Right ventricle myocardium inferior (tissue), 1 donor: Measurements from ENCODE around the gene TAS1R2. TPM values are rescaled to one million over a fixed set of nuclear protein-coding genes. Genes with fewer than 3 reads are reported as not detected.

Source experiments
- ATAC-seq: fragments of 200-7000 bp; cut with Tn5 transposase; one replicate; pipeline ENCODE4 v1.9.1; 2020; ENCODE audit warnings: mild to moderate bottlenecking, moderate library complexity
- DNase-seq: peaks from one replicate; pipeline ENCODE4 v3.0.0; 2021; ENCODE audit errors: missing footprints
- intact Hi-C: fragments of 100-400 bp; cut with DNase I; formaldehyde crosslinking; loops from one replicate; pipeline ENCODE4 v1.11.0; 2022
- total RNA-seq: library from RNA; stranded (reverse); fragmentation: NEBNext Ultra II Directional; extraction: Animal tissue kit (Norgen Biotek cat#: 25700); gene quantifications from one replicate; pipeline ENCODE4 v1.2.1, GENCODE V29; 2021
- donor health status: DM: no; HTN: yes; CAD: no; lungs with severe emphysema.

Gene TAS1R2
- total RNA-seq, 1 donor from 2014 or later: not detected

DNA sequence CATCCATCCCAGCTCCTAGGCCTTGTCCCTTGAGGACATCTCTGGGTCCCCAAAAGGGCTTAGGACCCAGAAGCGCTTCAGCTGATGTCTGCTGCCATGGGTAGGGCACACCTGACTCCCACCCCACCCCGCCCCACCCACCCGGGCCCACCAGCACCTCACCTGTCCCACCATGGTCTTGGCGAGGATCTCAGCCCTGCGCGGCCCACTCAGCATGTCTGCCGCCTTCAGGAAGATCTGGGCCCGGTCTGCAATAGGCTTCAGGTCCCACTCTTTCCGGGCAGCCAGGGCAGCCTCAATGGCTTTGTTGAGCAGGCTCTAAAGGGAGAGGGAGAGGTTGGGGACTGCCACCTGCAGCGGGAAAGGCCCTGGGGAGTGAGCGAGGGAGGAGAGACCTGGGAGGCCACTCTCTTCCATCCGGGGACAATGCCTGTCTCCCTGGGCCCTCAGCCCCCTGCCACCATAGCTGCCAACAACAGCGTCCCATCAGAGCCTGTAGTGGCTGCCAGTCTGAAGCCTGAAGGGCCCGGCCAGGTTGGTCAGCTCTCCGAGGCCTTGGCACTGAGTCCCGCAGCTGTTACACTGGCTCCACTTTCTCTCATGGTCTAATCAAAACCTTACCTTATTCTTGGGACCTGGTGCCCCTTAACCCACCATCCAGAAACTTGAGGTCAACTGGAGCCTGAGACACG, 26.0 kb upstream of the TAS1R2 start:
- no peak for ATAC-seq
- peak; percentile 62 for DNase-seq
- intact Hi-C loops: no loop called here

DNA sequence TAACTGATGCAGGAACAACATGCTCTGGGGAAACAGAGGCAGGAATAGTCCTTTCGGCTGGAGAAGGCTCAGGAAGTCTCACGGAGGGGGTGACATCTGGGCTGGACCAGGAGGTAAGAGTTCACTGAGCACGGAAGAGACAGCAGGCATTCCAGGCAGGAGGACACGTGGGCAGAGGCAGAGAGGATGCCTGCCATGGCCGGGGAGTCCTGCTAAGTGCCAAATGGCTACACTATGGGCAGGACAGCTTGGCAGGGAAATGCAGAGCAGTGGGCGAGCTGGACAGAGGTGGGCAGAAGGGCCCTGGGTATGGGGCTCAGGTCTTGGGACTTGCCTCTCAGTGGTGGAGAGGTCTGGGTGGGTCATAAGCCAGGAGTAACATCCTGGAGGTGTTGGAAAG, 25.3 kb upstream of the TAS1R2 start:
- ATAC-seq (no peak), DNase-seq (peak; percentile 25)
- intact Hi-C loops: loop anchor here (5.0 kb wide), 1 partner anchor 203 kb away; no protein-coding TSS in a partner anchor

DNA sequence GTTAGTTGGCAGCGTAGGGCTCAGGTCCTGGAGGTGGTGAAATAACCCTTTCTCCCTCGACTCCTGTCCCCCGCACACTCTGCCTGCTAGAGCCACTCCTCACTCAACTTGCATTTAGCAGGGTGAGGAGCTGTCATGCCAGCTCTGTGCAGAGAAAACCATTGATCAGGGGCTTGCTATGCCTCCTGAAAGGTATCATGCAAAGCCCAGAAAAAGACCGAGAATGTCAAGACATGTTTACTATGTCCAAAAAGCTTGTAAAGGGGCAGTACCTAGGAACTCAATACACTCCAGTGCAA, 24.9 kb upstream of the TAS1R2 start:
- intact Hi-C loops: loop anchor here (5.0 kb wide), 1 partner anchor 203 kb away; no protein-coding TSS in a partner anchor
- ATAC-seq: no peak
- DNase-seq: no peak

- peak; percentile 83 for DNase-seq
- peak; percentile 51 for ATAC-seq
- intact Hi-C loops: loop anchor here (5.0 kb wide), 1 partner anchor 203 kb away; no protein-coding TSS in a partner anchor
Measured at GRCh38 chr1:18883636-18884418, 24.4 kb upstream of the TAS1R2 start.

DNA sequence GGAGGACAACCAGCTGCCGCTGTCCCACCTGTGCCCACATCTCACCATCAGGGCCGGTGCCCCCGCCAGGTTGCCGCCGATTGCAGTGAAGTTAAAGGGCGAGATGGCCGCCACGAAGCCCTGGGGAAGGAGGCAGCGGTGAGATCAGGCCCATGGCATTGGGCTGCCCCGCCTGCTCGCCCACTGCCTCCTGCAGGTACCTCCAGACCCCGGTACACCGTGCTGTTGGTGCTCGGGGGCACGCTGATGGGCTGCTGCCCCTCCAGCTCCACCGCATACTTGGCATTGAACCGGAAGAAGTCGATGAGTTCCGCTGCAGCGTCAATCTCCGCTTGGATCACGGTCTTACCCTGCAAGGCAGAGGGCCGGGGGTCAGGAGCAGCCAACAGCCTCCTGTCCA, 23.6 kb upstream of the TAS1R2 start:
- DNase-seq: no peak
- ATAC-seq: no peak
- intact Hi-C loops: loop anchor here (5.0 kb wide), 1 partner anchor 204 kb away; no protein-coding TSS in a partner anchor

DNA sequence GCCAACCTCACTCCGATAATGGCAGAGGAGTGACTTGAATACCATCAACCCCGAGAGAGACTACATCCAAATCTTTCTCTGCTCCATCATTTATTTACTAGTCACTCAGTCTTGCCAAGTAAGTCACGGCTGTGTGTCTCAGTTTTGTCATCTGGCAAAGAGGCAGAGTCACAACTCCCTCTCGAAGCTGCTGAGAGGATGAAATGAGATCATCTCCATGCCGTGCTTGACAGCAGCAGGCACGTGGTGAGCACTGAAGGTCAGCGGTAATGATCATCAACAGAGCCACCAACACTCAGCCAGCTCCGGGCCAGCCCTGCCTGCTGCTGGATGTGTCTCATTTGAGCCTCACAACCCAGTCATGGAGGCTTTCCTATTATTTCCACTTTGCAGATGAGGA, 23.0 kb upstream of the TAS1R2 start:
- ATAC-seq (no peak), DNase-seq (no peak)
- intact Hi-C loops: loop anchor here (5.0 kb wide), 1 partner anchor 205 kb away; no protein-coding TSS in a partner anchor

DNA sequence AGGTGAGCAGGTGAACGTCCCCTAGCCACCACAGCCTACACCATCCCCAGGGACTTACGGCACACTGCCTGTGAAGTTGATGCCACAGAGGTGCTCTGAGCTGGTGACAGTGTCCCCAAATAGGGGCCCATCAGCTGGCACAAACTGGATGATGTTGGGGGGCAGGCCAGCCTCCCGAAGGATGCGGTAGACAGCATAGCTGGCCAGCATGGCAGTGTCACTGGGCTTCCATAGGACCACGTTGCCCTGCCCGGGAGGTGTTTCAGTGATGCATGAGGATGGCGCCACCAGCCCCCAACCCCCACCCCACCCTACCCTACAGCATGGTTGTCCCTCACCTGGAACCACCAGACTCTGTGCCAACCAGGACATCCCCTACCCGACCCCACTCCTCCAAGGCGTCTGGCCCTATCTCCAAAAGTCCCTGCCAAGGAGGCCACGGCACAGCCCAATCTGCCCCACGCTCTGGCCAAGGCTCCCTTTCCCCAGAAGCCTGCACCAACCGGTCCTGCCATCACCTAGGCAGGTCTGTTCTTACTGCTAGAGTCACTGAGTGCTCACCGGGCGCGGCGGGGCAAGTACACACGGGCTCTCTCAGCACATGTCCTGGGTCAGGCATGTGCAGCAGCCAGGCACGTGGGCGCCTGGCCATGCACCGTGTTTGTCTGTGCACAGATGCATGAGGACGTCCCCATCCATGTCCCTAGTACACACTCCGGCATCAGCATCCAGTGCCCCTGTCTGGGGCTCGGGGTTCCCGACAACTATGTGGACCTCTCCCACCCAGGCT, 22.4 kb upstream of the TAS1R2 start:
- DNase-seq (no peak), ATAC-seq (no peak)
- intact Hi-C loops: loop anchor here (5.0 kb wide), 1 partner anchor 205 kb away; no protein-coding TSS in a partner anchor

DNA sequence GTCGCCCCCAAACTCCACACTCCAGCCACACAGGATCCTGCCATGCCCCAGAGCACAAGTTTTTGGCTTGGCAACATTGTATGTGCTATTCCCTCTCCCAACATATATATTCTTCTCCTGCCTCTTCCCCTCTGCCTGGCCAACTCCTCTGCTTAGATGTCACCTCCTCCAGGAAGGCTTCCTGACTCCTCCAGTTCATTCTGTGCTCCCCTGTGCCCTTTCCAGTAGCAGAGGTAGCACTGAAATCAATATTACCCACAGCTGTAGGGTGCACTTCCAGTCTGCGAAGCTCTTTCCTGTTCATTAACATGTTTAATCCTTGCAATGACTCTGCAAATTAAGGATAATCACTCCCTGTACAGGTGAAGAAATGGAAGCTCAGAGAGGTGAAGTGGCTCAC, 21.7 kb upstream of the TAS1R2 start:
- DNase-seq (no peak), ATAC-seq (no peak)
- intact Hi-C loops: loop anchor here (5.0 kb wide), 1 partner anchor 206 kb away; no protein-coding TSS in a partner anchor

DNA sequence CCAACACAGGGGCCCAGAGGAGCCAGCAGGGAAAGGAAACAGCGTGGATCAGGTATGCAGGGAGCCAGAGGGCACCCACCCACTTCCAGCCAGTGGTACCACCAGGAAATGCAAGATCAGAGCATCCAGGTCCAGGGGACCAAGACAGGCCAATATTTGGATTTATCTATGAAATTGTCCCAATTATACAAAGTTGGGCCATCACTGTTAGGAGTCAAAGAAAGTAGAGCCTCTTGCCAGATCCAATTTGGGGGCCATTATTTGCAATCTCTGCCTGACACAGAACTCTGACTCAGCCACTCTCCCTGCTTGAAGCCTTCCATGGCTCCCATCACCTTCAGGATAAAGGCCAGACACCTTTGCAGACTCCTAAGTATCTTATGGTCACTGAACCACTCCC, 21.1 kb upstream of the TAS1R2 start:
- DNase-seq: no peak
- ATAC-seq: no peak
- intact Hi-C loops: loop anchor here (5.0 kb wide), 1 partner anchor 207 kb away; no protein-coding TSS in a partner anchor

GRCh38 chr1:18879791-18880309, 20.4 kb upstream of the TAS1R2 start:
- DNase-seq (no peak), ATAC-seq (no peak)
- intact Hi-C loops: loop anchor here (5.0 kb wide), 1 partner anchor 207 kb away; no protein-coding TSS in a partner anchor

- intact Hi-C loops: no loop called here
- no peak for ATAC-seq
- DNase-seq: no peak
Measured at GRCh38 chr1:18879215-18879790, 19.8 kb upstream of the TAS1R2 start.

- DNase-seq (no peak), ATAC-seq (no peak)
- intact Hi-C loops: no loop called here
Measured at GRCh38 chr1:18878538-18879214, 19.2 kb upstream of the TAS1R2 start.

GRCh38 chr1:18877282-18877681, 17.8 kb upstream of the TAS1R2 start:
- no peak for DNase-seq
- intact Hi-C loops: no loop called here
- ATAC-seq: no peak

GRCh38 chr1:18876210-18876609, 16.8 kb upstream of the TAS1R2 start:
- ATAC-seq (no peak), DNase-seq (no peak)
- intact Hi-C loops: no loop called here

DNA sequence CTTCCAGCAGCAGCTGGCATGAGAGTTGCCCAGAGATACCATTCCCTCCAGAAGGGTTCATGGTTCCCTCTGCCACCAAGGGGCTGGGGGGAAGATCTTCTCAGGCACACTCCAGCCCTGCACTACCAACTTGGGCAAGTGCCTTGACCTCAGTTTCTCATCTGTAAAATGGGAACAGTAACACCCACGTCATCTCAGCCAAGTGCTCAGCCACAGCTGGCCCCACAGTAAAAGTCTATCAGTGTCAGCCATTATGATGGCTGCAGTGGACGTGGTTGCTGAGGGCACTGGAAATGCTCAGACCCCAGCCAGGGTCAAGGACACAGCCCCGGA, 16.3 kb upstream of the TAS1R2 start:
- no peak for DNase-seq
- no peak for ATAC-seq
- intact Hi-C loops: loop anchor here (2.0 kb wide), 1 partner anchor 279 kb away; no protein-coding TSS in a partner anchor

- intact Hi-C loops: loop anchor here (2.0 kb wide), 1 partner anchor 278 kb away; no protein-coding TSS in a partner anchor
- peak; percentile 82 for DNase-seq
- ATAC-seq: peak; percentile 65
Measured at GRCh38 chr1:18875107-18875795, 15.8 kb upstream of the TAS1R2 start.

GRCh38 chr1:18874600-18874999, 15.1 kb upstream of the TAS1R2 start:
- intact Hi-C loops: loop anchor here (2.0 kb wide), 1 partner anchor 278 kb away; no protein-coding TSS in a partner anchor
- ATAC-seq: no peak
- no peak for DNase-seq
